HT-29 (cell line): ENCODE measurements around the gene SLC37A1. TPM values are rescaled to one million over a fixed set of nuclear protein-coding genes. Genes with fewer than 3 reads are reported as not detected.

Experiments used
- DNase-seq: peaks from one replicate; pipeline ENCODE4 v3.0.0-alpha.2; 2015; ENCODE audit warnings: low spot score
- total RNA-seq: library from RNA; depleted of rRNA; stranded (reverse); fragments of >200 nt; shearing (Covaris generic); gene quantifications from 2 replicates; pipeline ENCODE4 v1.2.3, GENCODE V29; 2014

SLC37A1 gene
- total RNA-seq, 1 experiment from 2014 or later, result 102 TPM

- no peak for DNase-seq
Observed at GRCh38 chr21:42574234-42575027, 60.8 kb downstream of the SLC37A1 start.

GRCh38 chr21:42575111-42575510 is 61.5 kb downstream of the SLC37A1 start:
- DNase-seq, result no peak

GRCh38 chr21:42576639-42577038 is 63.0 kb downstream of the SLC37A1 start:
- DNase-seq, result no peak

- no peak for DNase-seq
Observed at GRCh38 chr21:42578034-42578433, 64.4 kb downstream of the SLC37A1 start.

GRCh38 chr21:42578761-42579415 is 65.2 kb downstream of the SLC37A1 start:
- DNase-seq, result no peak

GRCh38 chr21:42579456-42580075 is 65.9 kb downstream of the SLC37A1 start:
- no peak for DNase-seq

GRCh38 chr21:42580076-42580792 is 66.6 kb downstream of the SLC37A1 start:
- DNase-seq, result no peak

- no peak for DNase-seq
Observed at GRCh38 chr21:42580793-42581321, 67.2 kb downstream of the SLC37A1 start.

- DNase-seq, result no peak
Observed at GRCh38 chr21:42581336-42581992, 67.8 kb downstream of the SLC37A1 start.

GRCh38 chr21:42581993-42582786 is 68.5 kb downstream of the SLC37A1 start:
- DNase-seq, result no peak

GRCh38 chr21:42582787-42583476 is 69.3 kb downstream of the SLC37A1 start:
- DNase-seq, result no peak

- no peak for DNase-seq
Observed at GRCh38 chr21:42583477-42584295, 70.0 kb downstream of the SLC37A1 start.

GRCh38 chr21:42584296-42584641 is 70.6 kb downstream of the SLC37A1 start:
- no peak for DNase-seq

- DNase-seq, result no peak
Observed at GRCh38 chr21:42585881-42586280, 72.2 kb downstream of the SLC37A1 start.

- no peak for DNase-seq
Observed at GRCh38 chr21:42586406-42586805, 72.8 kb downstream of the SLC37A1 start.

GRCh38 chr21:42587036-42587435 is 73.4 kb downstream of the SLC37A1 start:
- no peak for DNase-seq

GRCh38 chr21:42590431-42591131 is 76.9 kb downstream of the SLC37A1 start:
- DNase-seq, result no peak

- no peak for DNase-seq
Observed at GRCh38 chr21:42591170-42591869, 77.7 kb downstream of the SLC37A1 start.
